ENCODE measurements around the gene RGS3.
"Not testable (repeated sequence)": the region's sequence is repeated elsewhere in the genome, so short reads cannot be mapped to it uniquely, and the experiment has no call there.

RGS3 gene

DNA sequence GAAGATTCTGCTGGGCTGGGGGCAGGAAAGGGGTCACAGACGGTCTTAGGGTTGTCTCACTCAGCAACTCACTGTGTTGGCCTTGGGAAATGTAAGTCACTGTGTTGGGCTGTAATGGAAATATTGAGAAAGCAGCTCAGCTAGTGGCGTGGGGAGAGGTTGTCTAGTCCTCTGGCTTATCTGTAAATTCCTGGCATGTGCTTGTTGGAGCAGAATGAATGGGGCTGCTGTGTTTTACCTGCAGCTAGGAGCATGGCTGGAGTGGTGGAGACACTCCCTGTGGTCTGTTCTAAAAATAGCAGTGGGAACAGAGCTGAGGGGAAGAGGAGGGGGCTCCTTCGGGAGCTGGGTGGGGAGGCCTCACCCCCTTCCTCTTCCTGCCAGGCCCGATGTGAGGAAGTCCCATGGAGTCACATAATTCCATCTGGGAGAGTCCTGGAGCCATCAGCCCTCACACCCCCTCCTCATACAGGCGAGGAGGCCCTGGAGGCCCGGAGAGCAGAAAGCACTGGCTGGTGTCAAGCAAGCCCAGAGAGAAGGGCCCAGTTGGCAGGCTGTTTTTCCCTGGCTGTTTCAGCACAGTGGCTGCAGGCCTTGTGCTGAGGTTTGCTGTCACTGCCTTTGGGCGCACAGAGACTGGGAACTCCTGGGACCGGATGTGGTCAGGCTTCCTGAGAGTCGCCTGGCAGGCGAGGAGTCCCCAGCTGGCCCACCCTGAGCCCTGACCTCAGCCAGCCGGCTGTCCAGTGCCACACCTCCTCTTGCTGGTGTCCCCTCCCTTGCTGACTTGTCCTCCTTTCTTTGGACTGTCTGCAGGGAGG is 84.9 kb downstream of the RGS3 start:
- DNase-seq (ENCODE audit: low read depth), result peak; percentile 47

DNA sequence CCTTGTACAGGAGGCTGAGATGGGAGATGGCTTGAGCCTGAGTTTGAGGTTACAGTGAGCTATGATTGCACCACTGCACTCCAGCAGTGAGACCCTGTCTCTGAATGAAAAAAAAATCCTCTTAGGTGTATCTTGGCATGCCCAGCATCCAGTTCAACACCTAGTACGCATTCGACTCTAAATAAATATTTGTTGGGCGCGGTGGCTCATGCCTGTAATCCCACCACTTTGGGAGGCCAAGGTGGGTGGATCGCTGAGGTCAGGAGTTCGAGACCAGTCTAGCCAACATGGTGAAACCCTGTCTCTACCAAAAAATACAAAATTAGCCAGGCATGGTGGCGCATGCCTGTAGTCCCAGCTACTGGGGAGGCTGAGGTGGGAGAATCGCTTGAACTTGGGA is 86.4 kb downstream of the RGS3 start:
- DNase-seq (ENCODE audit: low read depth), result not testable (repeated sequence)

DNA sequence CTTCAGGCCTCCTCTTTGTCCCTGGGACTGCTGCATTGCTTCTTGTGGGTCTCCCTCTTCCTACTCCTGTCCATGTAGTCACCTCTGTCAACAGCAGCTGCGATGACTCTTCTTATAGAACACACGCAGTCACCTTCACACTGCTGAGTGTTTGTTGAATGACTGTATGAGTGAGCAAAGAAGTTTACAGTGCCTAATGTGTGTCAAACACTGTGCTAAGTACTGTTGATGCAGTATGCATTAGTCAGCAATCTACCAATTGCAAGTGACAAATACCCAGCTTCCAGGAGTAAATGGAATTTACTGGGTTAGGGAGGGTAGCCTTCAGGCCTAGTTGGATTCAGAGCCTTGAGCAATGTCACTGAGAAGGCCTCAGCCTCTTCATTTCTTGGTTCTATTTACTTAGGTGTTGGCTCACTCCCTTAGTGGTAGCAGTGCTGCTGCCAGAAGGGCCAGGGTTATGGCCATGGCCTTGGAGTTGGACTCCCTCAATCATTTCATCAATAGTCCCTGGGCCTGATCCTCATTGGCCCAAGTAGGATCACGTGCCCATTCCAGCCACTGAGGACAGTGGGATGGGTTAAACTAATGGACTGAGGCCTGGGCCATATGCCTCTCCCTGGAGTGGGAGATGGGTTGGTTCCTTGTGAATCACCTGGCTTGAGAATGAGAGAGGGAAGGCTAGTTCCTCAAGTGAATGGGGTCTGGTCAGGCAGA is 93.5 kb downstream of the RGS3 start:
- DNase-seq (ENCODE audit: low read depth), result peak; percentile 55

DNA sequence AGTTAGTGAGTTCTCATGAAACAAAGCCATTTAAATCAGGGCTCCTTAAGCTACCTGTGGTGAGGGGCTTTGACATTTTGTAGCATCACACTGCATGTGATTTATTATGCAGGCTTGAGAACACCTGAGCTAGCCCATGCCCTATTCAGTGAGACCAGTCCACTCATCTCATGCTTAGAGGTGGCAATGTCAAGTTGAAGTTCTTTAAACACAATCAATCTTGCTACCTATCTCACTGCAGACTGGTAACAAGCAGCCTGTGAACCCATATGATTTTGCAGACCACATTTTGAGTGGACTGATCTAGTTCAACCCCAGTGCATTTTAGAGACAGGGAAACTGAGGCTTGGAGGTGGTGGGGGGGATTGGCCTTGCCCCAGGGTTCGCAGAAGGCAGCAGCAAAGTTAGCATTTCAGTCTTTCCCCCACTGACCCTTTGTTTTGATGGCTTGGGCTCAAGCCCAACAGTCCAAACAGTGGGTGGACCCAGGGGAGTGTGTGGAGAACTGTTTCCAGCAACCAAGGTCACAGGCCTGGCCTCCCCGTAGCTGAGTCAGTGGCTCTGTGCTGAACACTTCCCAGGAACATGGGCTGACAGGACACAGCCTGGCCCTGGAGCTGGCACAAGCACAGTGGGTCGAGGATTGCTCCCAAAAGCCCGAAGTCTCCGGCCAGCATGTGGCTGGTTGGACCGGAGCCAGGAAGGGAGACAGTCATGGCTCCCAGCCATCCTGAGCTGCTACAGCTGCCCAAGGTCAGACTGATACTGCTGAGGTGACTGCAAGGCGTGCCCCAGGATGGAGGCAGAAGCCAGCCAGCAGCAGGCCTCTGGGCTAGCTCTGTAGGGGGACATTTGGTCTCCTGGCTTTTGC is 95.3 kb downstream of the RGS3 start:
- peak; percentile 76 for DNase-seq (ENCODE audit: low read depth)

DNA sequence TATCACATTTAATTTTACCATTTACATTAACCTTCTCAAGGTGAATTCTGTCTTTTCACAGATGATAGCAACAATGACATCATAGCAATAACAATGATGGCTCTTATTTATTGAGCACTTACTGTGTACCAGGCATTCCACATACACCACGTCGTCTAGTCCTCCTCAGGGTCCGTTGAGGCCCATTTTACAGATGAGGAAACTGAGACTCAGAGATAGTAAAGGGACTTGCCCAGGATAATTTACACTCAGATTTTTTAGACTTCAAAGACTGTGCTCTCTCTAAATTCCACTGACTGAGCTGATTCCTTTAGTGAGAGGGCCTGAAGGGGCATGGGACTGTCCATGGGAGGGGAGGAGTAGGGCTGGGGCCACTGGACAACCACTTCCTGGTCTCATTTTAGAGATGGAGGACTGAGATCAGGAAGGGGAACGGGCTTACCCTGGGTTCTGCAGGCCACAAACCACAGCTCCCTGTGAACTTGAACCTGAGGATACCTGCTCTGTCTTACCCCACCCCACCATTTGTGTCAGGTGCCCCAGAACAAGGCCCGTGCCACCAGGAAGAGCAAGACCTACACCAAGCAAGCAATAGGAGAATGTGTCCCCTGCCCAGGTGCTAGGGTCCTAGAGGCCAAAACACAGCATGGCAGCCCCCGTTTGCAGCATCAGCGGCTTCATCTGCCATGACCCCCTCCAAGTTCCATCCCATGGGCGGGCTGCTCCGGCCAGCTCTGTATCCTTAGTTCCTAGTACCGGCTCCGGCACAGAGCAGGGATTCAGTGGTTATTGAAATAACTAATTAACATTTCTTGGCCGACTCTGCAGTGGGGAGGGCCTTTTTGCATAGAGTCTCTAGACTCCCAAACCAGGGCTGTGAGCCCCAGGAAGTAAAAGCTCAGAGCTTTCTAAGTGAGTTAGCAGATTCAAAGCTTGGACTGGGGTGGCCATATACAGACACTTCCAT is 96.6 kb downstream of the RGS3 start:
- DNase-seq (ENCODE audit: low read depth), result no peak

DNA sequence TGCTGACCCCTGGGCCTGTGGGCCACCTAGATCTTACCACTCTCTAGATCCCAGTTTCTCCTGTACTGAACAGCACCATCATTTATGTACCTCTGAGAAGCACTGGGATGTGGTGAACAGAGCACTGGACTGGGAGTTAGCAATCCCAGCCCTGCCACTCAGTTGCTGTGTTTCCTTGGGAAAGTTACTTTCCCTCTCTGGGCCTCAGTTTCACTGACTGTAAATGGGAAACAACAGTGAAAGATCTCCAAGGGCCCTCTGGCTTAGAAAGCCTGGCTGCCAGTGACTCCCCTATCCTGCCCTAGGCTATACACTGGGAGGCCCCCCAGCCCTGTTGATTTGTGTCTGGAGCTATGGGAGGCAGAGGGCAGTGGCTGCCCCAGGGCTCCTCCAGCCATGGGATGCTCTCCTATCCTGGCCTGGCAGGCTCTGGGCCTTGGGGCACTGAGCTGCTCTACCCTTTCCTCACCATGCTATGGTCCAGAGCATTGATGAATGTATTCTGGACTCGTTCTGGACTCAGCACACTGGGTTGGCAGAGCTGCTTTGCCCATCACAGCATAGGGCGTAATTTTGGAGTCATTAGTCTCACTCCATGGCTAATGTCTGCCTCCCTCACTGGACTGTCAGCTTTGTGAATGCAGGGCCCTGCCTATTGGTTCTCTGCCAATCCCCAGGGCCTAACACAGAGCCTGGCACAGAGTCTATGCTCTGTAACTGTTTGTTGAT is 99.3 kb downstream of the RGS3 start:
- no peak for DNase-seq (ENCODE audit: low read depth)

DNA sequence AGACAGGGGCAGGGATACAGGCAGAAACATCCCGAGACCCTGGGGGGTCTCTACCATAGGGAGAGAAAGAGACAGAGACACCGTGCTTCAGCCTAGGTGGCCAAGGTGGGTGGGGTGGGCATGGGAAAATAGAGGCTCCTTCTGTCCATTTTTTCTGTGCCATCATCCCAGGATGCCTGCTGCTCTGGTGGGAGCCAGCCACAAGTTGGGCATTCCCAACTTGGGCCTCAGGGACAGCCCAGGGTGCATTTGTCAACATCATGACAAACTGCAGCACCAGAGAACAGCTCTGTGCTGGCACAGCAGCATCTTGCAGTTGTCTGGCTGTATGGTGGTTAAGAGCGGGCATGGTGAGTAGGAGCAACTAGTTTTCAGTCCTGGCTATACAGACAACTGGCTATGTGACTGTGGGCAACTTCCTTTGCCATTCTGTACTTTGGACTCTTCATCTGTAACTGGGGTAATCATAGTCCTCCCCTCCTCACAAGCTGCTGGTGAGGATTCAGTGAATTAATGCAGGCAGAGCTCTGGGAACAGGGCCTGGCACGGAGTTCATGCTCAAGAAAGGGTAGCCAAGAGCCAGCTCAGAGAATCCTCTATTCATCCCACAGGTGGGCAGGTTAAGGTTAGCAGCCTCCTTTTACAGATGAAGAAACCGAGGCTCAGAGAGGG is 100.4 kb downstream of the RGS3 start:
- no peak for DNase-seq (ENCODE audit: low read depth)

DNA sequence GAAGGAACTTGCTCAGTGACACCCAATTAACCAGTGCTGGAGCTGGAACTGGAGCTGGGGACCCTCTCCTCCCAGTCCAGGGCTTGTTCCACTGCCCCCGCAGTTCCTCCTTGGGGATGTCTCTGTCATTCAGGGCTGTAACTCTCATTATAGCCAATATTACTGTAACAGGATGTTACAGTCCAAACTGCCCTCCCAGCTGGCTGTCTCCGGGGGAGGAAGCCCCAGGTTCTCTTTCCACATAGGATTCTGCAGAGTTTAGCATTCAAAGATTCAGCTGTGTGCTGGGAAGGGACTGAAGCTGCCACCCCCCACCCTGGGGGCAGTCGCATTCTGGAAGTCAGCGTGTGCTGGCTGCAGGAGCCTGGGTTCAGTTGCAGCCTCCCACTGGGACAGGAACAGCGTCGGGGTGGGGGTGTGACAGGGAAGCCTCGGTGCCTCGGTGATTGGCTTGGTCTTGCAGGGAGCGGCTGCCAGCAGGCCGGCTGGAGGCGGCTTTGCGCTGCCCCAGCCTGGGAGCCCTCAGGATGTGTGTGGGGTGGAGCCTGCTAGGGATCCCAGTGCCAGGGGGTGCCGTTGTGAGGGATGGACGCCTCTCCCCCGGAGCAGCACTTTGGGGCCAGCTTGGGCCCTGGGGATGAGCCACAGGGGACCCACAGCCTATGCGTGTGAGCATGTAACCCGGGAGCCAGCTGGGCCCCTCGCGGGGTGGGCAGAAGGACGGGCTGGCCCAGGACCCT is 101.1 kb downstream of the RGS3 start:
- DNase-seq (ENCODE audit: low read depth), result peak; percentile 87

DNA sequence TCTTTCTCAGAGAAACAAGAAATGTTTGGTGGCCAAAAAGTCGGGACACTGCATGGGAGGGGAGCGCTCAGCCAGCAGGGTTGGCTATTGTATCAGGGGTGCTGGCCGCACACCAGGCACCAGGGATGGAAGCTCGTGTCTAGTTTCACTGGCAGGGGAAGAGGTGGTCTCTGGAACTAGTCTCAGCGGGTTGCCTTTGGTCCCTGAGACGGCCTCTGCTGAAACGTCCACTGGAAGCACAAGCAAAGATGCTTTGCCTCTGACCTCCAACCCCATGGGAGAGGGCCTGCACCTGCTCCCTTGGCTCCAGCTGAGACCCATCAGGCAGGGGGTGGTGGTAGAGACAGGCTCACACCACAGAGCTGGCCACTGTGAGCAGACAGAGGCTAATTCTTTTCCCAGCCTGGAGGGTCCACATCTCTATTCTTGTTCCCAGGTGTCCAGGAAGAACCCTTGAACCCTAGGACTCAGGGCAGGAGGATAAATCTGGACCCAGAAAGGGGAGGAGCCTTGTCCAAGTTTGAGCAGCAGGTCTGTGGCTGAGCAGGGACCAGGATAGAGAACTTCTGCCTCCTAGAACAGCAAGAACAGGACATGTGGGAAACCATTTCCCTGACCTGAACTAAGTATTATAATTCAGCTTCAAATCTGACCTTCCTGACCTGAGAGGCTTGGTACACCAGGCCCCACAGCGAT is 102.6 kb downstream of the RGS3 start:
- DNase-seq (ENCODE audit: low read depth), result no peak

DNA sequence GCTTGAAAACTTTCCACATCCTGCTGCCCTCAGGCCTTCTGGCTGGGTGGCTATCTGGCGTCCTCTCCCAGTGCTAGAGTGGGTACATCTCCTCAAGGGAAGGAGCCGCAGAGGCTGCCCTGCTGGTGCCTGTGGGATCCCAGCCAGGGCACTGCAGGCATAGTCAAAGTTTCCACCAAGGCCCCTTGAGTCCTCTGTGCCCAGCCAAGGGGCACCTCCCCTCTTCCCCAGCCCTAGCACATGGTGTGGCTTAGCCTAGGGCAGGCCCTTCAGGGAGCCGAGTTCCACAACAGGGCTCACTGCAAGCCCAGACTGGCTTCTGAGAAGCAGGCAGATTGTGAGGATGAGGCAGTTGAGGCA is 103.2 kb downstream of the RGS3 start:
- DNase-seq (ENCODE audit: low read depth), result peak; percentile 33

DNA sequence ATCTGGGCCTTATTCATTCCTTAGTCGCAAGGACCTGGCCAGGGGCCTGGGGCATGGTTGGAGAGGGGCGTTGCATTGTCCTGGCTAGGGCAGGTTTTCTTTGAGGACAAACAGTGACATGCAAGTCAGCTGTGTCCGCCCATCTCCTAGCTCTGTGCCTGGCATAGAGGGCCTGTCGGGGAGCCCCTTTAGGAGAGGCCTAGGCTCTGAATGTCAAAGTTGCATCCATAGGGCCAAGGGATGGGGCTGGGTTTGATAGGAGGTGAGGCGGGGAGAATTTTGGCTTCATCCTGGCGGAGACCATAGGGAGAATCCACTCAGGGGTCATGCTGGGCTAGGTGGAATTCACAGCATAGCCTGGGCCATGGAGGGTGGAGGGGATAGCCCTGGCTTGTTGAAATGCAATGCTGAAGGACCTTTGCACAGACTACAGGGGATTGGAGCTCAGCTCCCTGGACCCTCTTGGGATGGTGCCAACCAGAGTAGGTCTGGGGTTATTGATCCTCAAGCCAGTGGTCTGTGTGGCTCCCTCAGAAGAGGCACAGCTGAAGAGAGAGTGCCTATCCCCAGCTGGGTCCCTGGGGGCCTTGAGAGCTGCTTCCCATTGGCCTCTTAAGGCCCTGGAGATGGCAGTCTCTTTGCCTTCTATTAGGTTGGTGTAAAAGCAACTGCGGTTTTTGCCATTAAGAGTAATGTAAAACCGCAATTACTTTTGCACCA is 104.0 kb downstream of the RGS3 start:
- no peak for DNase-seq (ENCODE audit: low read depth)

DNA sequence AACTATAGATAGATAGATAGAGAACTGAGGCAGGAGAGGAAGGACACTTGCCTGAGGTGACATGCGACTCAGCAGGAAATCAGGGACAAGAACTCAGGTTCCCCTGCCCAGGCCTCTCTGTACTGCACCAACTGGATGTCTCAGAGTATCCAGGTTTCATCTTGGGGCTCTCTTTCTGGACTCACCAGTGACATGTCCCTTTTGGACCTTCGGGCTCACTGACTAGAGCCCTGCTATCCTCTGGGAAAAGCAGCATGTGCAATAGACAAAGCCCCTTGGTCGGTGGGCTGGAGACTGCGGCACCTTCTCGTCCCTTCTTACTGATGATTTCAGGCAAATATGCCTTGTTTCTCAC is 104.5 kb downstream of the RGS3 start:
- no peak for DNase-seq (ENCODE audit: low read depth)

DNA sequence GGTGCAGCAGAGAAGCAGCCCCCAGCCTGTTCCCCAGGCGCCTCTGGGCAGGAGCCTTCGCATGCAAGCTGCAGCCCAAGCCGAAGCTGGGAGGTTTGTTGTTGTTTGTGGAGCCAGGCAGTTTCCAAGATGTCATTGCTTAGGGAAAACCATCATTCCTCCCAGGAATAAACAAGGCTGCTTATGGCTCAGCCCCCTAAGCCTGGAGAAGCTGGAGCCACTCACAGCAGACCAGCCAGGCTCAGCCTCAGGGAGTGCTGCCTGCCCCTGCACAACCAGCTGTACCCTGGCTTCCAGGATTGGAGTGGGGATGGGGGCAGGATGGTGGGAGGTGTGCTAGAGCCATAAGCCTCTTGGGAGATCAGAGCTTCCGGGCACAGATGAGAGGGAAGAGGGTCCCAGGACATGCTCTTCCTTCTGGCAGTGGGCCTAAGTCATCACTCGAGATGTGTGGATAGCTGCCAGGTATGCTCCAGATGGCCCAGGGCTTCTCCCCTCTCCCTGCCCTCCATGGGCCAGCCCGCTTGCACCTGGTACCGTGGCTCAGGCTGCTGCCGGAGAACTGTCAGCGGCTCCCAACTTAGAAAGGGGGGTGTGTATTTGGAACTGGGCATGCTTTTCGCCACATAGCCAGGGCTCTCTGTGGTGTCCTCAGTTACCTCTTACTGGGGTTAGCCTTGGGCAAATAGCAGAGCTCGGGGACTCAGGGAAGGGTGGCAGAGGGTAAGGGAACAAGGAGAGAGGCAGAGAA is 105.2 kb downstream of the RGS3 start:
- DNase-seq (ENCODE audit: low read depth), result no peak

DNA sequence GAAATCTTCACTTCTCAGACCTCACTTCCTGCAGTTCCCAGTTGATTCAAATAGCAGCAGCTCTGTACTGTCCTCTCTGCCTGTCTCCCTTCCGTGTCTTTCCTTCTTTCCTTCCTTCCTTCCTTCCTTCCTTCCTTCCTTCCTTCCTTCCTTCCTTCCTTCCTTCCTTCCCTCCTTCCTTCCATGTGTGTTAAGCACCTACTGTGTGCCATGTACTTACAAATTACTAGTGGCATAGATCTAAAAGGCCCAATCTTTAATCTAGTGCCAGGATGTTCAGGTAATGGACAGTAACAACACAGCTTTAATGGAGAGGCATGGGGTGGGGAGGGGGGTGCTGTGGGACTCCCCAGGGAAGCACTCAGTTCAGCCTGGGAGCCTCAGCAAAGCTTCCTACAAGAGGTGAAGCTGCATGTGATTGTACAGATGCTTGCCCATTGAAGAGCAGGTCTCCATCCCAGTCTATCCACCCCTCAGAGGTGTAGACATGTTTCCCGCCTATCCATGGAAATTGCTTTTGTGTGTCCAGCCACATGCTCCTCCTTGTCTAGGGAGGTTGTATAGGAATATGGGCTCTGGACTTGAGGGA is 106.0 kb downstream of the RGS3 start:
- DNase-seq (ENCODE audit: low read depth), result no peak

DNA sequence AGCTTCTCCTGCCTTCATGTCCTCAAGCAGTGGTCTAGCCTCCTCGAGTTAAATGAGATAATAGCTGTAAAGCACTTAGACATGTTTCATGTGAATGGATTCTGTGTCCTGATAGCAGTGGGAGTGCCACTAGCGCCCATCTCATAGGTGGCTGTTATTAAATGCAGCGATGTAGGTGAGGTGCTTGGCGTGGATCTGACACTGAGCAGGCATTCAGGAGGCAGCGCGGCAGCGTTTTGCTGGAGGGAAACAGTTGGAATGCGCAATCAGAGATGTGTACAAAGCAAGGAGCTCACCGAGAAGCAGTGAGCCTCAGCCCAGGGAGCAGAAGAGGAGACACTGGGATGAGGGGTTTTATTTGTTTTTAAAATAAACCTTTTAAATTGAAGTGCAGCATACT is 106.6 kb downstream of the RGS3 start:
- no peak for DNase-seq (ENCODE audit: low read depth)

DNA sequence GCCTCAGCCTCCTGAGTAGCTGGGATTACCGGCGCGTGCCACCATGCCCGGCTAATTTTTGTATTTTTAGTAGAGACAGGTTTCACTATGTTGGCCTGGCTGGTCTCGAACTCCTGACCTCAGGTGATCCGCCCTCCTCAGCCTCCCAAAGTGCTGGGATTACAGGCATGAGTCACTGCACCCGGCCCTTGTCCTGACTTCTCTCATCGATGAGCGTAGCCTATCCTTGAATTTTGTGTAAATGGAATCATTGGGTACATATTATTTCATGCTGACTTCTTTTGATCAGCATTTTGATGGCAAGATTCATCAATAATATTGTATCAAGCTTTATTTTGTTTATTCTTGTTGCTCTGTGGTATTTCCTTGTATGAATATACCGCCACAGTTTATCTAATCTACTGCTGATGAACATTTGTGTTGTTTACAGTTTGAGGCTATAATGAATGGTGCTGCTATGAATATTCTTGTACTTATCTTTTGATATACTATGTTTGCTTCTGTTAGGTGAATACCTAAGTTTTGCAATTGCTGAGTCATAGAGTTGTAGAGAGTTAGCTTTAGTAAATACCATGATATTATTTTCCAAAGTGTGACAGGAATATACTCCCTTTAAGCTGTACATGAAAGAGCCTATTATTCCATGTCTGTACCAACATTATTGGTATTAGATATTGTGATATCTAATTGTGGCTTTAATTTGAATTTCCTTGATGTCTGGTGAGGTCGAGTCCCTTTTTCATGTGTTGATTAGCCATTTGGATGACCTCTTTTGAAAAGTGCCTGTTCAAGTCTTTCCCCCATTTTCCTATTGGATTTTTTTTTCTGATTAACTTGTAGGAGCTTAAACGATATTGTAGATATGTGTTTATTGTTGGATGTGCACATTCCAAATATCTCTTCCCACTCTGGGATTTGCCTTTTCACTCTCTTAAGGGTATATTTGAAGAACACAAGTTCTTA is 107.5 kb downstream of the RGS3 start:
- no peak for DNase-seq (ENCODE audit: low read depth)
